Measurements from ENCODE around the gene TNFAIP8L3.

The TNFAIP8L3 gene

DNA sequence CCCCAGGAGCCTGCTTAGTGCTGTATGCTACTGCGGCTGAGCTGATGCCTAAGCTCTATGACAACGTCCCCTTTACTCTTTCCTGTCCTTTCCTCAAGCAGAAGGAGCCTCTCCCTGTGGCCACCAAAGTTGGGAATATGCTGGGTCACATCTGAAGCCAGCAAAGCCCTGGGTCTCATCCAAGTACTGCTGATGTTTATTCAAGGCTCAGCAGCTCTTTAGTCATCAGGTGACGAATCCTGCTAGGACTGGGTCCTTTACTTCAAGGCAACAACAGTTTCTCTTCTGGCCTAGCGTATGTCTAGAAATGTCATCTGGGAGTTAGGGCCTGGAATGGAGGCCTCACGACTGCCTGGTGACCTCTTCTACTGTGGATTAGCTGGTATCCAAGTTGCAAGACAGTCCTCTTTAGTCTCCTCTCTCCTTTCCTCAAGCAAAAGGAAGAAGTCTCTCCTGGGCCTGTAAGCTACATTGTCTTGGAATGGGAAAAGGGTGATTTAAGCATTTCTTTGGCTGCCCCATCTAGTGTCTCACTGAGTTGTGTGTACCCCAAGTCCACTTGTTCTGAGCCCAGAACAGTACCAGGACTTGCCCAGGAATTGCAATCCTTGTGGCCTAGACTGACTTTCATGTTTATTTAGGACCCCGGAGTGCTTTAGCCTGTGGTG lies 63.9 kb downstream of the TNFAIP8L3 start:
- DNase-seq (ENCODE audit: extremely low read depth, low read depth) = no peak
- TF ChIP-seq CTCF (IDR thresholded peaks at IDR 0.05; ENCODE audit: low read depth, low read length, missing control alignments) = no peak
- no peak overlapping the region for H3K4me3 ChIP-seq (replicated peaks; ENCODE audit: low read depth, low read length)

GRCh38 chr15:51025454-51025846 lies 69.3 kb downstream of the TNFAIP8L3 start:
- no peak for DNase-seq (ENCODE audit: extremely low read depth, low read depth)
- no peak overlapping the region for H3K4me3 ChIP-seq (replicated peaks; ENCODE audit: low read depth, low read length)
- TF ChIP-seq CTCF (IDR thresholded peaks at IDR 0.05; ENCODE audit: low read depth, low read length, missing control alignments) = no peak

- no peak for TF ChIP-seq CTCF (IDR thresholded peaks at IDR 0.05; ENCODE audit: low read depth, low read length, missing control alignments)
- no peak for DNase-seq (ENCODE audit: extremely low read depth, low read depth)
- H3K4me3 ChIP-seq (replicated peaks; ENCODE audit: low read depth, low read length) = no peak overlapping the region
These were observed 69.8 kb downstream of the TNFAIP8L3 start for GRCh38 chr15:51024735-51025453.

- no peak for DNase-seq (ENCODE audit: extremely low read depth, low read depth)
- no peak for TF ChIP-seq CTCF (IDR thresholded peaks at IDR 0.05; ENCODE audit: low read depth, low read length, missing control alignments)
- no peak overlapping the region for H3K4me3 ChIP-seq (replicated peaks; ENCODE audit: low read depth, low read length)
These were observed 71.2 kb downstream of the TNFAIP8L3 start for GRCh38 chr15:51023499-51023898.

DNA sequence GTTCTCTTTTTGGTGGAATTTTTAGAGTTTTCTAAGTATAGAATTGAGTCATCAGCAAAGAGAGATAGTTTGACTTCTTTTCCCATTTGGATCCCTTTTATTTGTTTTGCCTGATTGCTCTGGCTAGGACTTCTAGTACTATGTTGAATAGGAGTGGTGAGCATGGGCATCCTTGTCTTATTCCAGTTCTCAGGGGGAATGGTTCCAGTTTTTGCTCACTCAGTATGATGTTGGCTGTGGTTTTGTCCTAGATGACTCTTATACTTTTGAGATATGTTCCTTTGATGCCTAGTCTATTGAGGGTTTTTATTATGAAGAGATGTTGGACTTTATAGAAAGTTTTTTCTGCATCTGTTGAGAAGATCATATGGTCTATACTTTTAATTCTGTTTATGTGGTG lies 72.5 kb downstream of the TNFAIP8L3 start:
- no peak for DNase-seq (ENCODE audit: extremely low read depth, low read depth)
- no peak overlapping the region for H3K4me3 ChIP-seq (replicated peaks; ENCODE audit: low read depth, low read length)
- no peak for TF ChIP-seq CTCF (IDR thresholded peaks at IDR 0.05; ENCODE audit: low read depth, low read length, missing control alignments)

GRCh38 chr15:51016615-51017014 lies 78.1 kb downstream of the TNFAIP8L3 start:
- H3K4me3 ChIP-seq (replicated peaks; ENCODE audit: low read depth, low read length) = no peak overlapping the region
- DNase-seq (ENCODE audit: extremely low read depth, low read depth) = no peak
- no peak for TF ChIP-seq CTCF (IDR thresholded peaks at IDR 0.05; ENCODE audit: low read depth, low read length, missing control alignments)
